Endodermal cell (in vitro differentiated cells): ENCODE measurements around the gene AKAP12. TPM values are rescaled to one million over a fixed set of nuclear protein-coding genes. Genes with fewer than 3 reads are reported as not detected.

Source experiments
- DNase-seq: peaks from one replicate; pipeline ENCODE4 v3.0.0-alpha.2; 2017
- H3K27ac ChIP-seq: 2 replicates; pipeline ENCODE4 v1.5.1; 2013; ENCODE audit warnings: mild to moderate bottlenecking, low read depth, low read length, moderate library complexity
- H3K27me3 ChIP-seq: 2 replicates; pipeline ENCODE4 v1.6.1; 2013; ENCODE audit warnings: mild to moderate bottlenecking, low read length, moderate library complexity; ENCODE audit not compliant: insufficient read depth, control insufficient read depth, poor library complexity, severe bottlenecking
- H3K36me3 ChIP-seq: 2 replicates; pipeline ENCODE4 v1.7.0; 2013; ENCODE audit warnings: mild to moderate bottlenecking, low read length, moderate library complexity; ENCODE audit not compliant: control insufficient read depth, insufficient read depth
- H3K4me1 ChIP-seq: one replicate; pipeline ENCODE4 v1.7.0; 2013; ENCODE audit warnings: low read length; ENCODE audit not compliant: control insufficient read depth, insufficient read depth
- H3K4me3 ChIP-seq: 2 replicates; pipeline ENCODE4 v1.5.1; 2013; ENCODE audit warnings: mild to moderate bottlenecking, low read length, moderate library complexity
- H3K9ac ChIP-seq: 2 replicates; pipeline ENCODE4 v1.6.1; 2013; ENCODE audit warnings: mild to moderate bottlenecking, low read length, moderate library complexity; ENCODE audit not compliant: poor library complexity, severe bottlenecking; ENCODE audit errors: extremely low read depth
- H3K9me3 ChIP-seq: 2 replicates; pipeline ENCODE4 v1.6.1; 2013; ENCODE audit warnings: mild to moderate bottlenecking, low read length, moderate library complexity; ENCODE audit not compliant: control insufficient read depth
- H3K27ac Mint-ChIP-seq: 2 replicates; pipeline ENCODE4 v1.8.0; 2020; ENCODE audit warnings: mixed read lengths
- H3K27me3 Mint-ChIP-seq: 2 replicates; pipeline ENCODE4 v1.8.0; 2021; ENCODE audit warnings: mild to moderate bottlenecking, mixed read lengths; ENCODE audit not compliant: insufficient read depth
- H3K36me3 Mint-ChIP-seq: 2 replicates; pipeline ENCODE4 v1.8.0; 2020; ENCODE audit warnings: low read depth, mixed read lengths
- H3K4me1 Mint-ChIP-seq: 2 replicates; pipeline ENCODE4 v1.8.0; 2020; ENCODE audit warnings: mixed read lengths
- H3K4me3 Mint-ChIP-seq: 2 replicates; pipeline ENCODE4 v1.8.0; 2020; ENCODE audit warnings: mild to moderate bottlenecking, moderate library complexity, mixed read lengths
- H3K9me3 Mint-ChIP-seq: 2 replicates; pipeline ENCODE4 v1.8.0; 2020; ENCODE audit warnings: mild to moderate bottlenecking, mixed read lengths
- WGBS, 2 experiments: methylation state at CpG; one replicate each; pipeline versions ENCODE4 v1.1.5 to v1.1.7; 2013; ENCODE audit warnings: missing lambda C conversion rate in 2 of 2, mixed read lengths in 1 of 2; ENCODE audit not compliant: insufficient coverage in 1 of 2, insufficient read length in 1 of 2; 5-methylcytosine and 5-hydroxymethylcytosine counted together
- total RNA-seq, 2 donors: library from RNA; stranded (reverse); fragmentation: NEBNext Ultra II Directional in 1 of 2; extraction: Animal tissue kit (Norgen Biotek cat#: 25700) in 1 of 2; gene quantifications; 2 replicates in 1 of 2; 3 replicates in 1 of 2; pipeline ENCODE4 v1.2.1, GENCODE V29; 2021
- TF ChIP-seq, protein P1 (sequence below): fragments of 200-600 bp; sonication (generic); conservative IDR thresholded peaks from 2 replicates; pipeline ENCODE4 v1.5.0; 2021; ENCODE audit warnings: antibody characterized with exemption, mild to moderate bottlenecking

Gene AKAP12
- total RNA-seq, 2 donors from 2014 or later, result 27.3 to 33.3 TPM

DNA sequence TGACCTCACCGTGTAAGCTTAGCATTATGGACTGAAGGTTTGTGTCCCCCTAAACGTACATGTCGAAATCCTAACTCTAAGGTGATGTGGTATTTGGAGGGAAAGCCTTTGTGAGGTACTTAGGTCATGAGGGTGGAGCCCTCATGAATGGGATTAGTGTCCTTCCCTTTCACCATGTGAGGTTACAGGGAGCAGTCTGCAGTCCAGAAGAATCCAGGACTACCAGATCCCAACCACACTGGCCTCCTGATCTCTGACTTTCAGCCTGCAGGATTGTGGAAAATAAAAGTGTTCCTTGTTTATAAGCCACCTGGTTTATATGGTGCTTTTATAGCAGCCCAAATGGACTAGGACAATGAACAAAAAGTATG lies 78.2 kb downstream of the AKAP12 start:
- no peak for DNase-seq
- H3K27me3 Mint-ChIP-seq, result no peaks in the 10 kb centered on the region
- H3K27ac ChIP-seq, result no peak overlapping the region
- no peaks in the 10 kb centered on the region for H3K27me3 ChIP-seq
- no peak overlapping the region for H3K27ac Mint-ChIP-seq
- no peak overlapping the region for H3K9ac ChIP-seq
- no peaks in the 10 kb centered on the region for H3K36me3 ChIP-seq
- H3K4me3 ChIP-seq, result no peak overlapping the region
- peaks cover 8% of the 10 kb centered on the region for H3K4me1 ChIP-seq
- H3K4me3 Mint-ChIP-seq, result no peak overlapping the region
- H3K4me1 Mint-ChIP-seq, result peaks cover 8% of the 10 kb centered on the region
- TF ChIP-seq, protein P1, sequence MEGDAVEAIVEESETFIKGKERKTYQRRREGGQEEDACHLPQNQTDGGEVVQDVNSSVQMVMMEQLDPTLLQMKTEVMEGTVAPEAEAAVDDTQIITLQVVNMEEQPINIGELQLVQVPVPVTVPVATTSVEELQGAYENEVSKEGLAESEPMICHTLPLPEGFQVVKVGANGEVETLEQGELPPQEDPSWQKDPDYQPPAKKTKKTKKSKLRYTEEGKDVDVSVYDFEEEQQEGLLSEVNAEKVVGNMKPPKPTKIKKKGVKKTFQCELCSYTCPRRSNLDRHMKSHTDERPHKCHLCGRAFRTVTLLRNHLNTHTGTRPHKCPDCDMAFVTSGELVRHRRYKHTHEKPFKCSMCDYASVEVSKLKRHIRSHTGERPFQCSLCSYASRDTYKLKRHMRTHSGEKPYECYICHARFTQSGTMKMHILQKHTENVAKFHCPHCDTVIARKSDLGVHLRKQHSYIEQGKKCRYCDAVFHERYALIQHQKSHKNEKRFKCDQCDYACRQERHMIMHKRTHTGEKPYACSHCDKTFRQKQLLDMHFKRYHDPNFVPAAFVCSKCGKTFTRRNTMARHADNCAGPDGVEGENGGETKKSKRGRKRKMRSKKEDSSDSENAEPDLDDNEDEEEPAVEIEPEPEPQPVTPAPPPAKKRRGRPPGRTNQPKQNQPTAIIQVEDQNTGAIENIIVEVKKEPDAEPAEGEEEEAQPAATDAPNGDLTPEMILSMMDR, result no peak
- WGBS, 2 experiments, result 94 to 95% methylated on average over 3 of the region's 3 CpGs
- H3K9me3 ChIP-seq, result peaks cover 11% of the 10 kb centered on the region
- H3K36me3 Mint-ChIP-seq, result peaks cover 10% of the 10 kb centered on the region
- H3K9me3 Mint-ChIP-seq, result peaks cover 1% of the 10 kb centered on the region

DNA sequence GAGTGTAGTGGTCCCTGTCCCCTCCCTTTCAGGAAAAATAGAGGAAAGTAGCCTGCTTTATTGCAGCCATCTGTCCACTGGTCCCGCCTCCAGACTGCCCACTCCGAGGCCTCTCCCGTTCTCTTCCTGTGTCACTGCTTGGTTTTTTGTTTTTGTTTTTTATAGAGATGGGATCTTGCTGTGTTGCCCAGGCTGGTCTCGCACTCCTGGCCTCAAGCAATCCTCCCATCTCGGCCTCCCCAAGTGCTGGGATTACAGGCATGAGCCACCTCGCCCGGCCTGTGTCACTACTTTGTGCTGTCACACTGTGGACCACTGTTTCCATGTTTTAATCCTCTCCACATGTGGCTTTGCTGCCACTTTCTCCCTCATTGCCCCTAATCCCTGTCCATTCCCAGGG lies 80.4 kb downstream of the AKAP12 start:
- Histone ChIP-seq H3K4me1 (peaks cover 4% of the 10 kb centered on the region), H3K27ac (no peak overlapping the region), H3K27me3 (peaks cover 5% of the 10 kb centered on the region), H3K9me3 (peaks cover 6% of the 10 kb centered on the region), H3K9ac (no peak overlapping the region), H3K4me3 (no peak overlapping the region), H3K36me3 (no peaks in the 10 kb centered on the region)
- Mint-ChIP-seq H3K9me3 (peaks cover 1% of the 10 kb centered on the region), H3K27ac (no peak overlapping the region), H3K36me3 (peaks cover 10% of the 10 kb centered on the region), H3K27me3 (peaks cover 6% of the 10 kb centered on the region), H3K4me1 (peaks cover 5% of the 10 kb centered on the region), H3K4me3 (no peak overlapping the region)
- 95 to 98% methylated on average over 4 to 7 of the region's 7 CpGs for WGBS, 2 experiments
- no peak for DNase-seq
- TF ChIP-seq, protein P1, result no peak

DNA sequence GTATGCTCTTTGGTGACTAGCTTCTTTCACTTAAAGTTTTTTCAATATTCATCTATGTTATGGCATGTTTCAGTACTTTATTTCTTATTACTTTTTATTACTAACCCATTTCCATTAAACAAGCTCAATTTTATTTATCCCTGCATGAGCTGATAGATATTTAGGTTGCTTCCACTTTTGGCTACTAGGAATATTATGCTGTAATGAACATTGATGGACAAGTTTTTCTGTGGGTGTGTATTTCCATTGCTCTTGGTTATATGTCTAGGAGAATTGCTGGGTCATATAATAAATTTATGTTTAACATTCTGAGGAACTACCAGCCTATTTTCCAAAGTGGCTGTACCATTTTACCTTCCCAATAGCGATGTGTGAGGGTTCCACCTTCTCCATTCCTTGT lies 81.7 kb downstream of the AKAP12 start:
- Mint-ChIP-seq H3K27ac (no peak overlapping the region), H3K9me3 (peaks cover 1% of the 10 kb centered on the region), H3K4me1 (peaks cover 14% of the 10 kb centered on the region), H3K27me3 (peaks cover 15% of the 10 kb centered on the region), H3K36me3 (peaks cover 8% of the 10 kb centered on the region), H3K4me3 (no peak overlapping the region)
- H3K27me3 ChIP-seq, result peaks cover 13% of the 10 kb centered on the region
- H3K36me3 ChIP-seq, result no peaks in the 10 kb centered on the region
- no peak overlapping the region for H3K27ac ChIP-seq
- WGBS, 2 experiments, result 100% methylated on average over 1 of the region's 1 CpG
- H3K9me3 ChIP-seq, result no peaks in the 10 kb centered on the region
- H3K4me1 ChIP-seq, result peaks cover 4% of the 10 kb centered on the region
- H3K9ac ChIP-seq, result no peak overlapping the region
- TF ChIP-seq, protein P1, result no peak
- no peak for DNase-seq
- no peak overlapping the region for H3K4me3 ChIP-seq
